GM18951 (cell line): ENCODE measurements around the gene TACO1.

ENCODE experiments used
- POLR2A ChIP-seq: IDR thresholded peaks from 4 replicates; pipeline ENCODE4 v1.6.1; 2011; ENCODE audit warnings: mild to moderate bottlenecking; ENCODE audit not compliant: insufficient read length, insufficient read depth; ENCODE audit errors: extremely low read depth
- in situ Hi-C: fragments of 300-500 bp; cut with MboI; formaldehyde crosslinking; loops from one replicate; pipeline ENCODE4 v1.12.0; 2022; ENCODE audit warnings: low sequenced_read_pairs, mixed read lengths, inconsistent platforms; ENCODE audit not compliant: unreplicated experiment

TACO1 gene

DNA sequence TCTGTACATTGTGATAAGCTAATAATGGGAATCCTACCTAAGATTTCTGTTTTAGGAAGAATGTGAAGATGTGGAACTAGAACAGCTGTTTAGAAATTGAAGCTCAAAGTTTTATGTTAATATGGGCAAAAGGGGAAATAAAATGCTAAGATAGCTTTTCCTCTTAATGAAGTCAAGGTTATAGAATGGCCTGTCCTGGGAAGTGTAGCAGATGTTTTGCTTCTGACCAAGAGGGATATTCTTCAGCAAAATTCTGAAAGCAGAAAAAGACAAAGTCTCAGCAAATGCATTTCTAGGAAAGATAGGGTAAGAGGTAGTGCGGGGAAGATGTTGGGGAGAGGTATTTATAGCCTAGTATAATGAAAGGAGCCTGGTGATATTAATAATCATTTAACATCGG, 34.6 kb downstream of the TACO1 start:
- in situ Hi-C loops = no loop called here
- no peak for TF ChIP-seq POLR2A

GRCh38 chr17:63635787-63636186, 35.1 kb downstream of the TACO1 start:
- in situ Hi-C loops = no loop called here
- no peak for TF ChIP-seq POLR2A

- in situ Hi-C loops = no loop called here
- TF ChIP-seq POLR2A = no peak
These were observed 38.4 kb downstream of the TACO1 start for GRCh38 chr17:63639125-63639524.

- no peak for TF ChIP-seq POLR2A
These were observed 39.3 kb downstream of the TACO1 start for GRCh38 chr17:63640038-63640437.

GRCh38 chr17:63641692-63642448, 41.2 kb downstream of the TACO1 start:
- in situ Hi-C loops = no loop called here
- TF ChIP-seq POLR2A = no peak

More at GRCh38 chr17:63640038-63640437, 39.3 kb downstream of the TACO1 start:
- in situ Hi-C loops = no loop called here

GRCh38 chr17:63644846-63645245, 44.2 kb downstream of the TACO1 start:
- in situ Hi-C loops = no loop called here
- no peak for TF ChIP-seq POLR2A

GRCh38 chr17:63645775-63646487, 45.2 kb downstream of the TACO1 start:
- TF ChIP-seq POLR2A = no peak
- in situ Hi-C loops = no loop called here

GRCh38 chr17:63646488-63646806, 45.8 kb downstream of the TACO1 start:
- TF ChIP-seq POLR2A = no peak
- in situ Hi-C loops = no loop called here

DNA sequence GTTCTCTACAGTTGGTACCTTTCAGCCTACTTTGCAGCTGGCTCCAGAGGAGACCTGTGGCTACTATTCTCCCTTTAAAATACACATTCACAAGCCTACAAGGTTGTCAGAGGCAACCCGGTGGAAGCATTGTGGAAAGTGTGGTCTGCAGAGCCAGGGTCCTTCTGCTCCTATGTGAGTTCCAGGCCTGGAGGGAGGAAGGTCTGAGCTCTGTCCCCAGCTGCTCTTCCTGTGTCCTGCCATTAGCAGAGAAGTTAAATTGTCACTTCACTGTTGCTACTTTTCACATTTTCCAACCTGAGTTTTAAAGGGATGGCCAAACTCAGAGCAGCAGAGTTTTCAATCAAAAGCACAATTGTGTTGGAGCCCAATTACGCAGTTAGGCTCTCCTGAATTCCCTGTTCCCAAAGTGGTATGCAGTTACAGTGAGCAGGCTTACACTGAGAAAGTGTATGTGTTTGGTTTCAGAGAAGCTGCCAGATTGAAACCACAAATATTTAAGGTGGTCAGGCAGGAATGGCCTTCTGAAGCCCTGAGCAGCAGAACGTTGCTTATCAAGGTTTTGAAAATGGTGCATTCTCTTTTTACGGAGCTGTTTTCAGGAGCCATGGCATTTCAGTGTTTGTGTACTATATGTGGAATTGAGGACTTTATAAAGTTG, 46.5 kb downstream of the TACO1 start:
- in situ Hi-C loops = no loop called here

DNA sequence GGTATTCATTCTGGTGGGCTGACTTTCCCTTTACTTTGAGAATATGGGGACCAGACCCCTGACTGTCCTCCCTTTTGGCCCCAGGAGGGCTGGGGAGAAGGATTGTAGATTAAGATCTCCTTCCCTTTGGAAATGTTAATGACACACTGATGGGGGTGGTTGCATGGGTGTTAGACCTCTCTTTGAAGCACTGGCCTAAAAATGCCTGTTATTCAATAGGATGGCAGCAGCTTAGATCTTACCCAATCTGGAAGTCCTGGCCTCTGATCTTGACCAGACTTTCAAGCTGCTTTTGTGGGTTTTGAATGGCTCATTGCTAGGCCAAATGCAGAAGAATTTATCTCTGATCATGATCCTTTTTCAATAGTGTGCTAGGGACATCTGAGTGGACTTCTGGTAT, 47.2 kb downstream of the TACO1 start:
- in situ Hi-C loops = no loop called here
- no peak for TF ChIP-seq POLR2A

More for the DNA sequence above, 46.5 kb downstream of the TACO1 start:
- TF ChIP-seq POLR2A = no peak

- TF ChIP-seq POLR2A = no peak
- in situ Hi-C loops = no loop called here
These were observed 49.1 kb downstream of the TACO1 start for GRCh38 chr17:63649813-63650212.

DNA sequence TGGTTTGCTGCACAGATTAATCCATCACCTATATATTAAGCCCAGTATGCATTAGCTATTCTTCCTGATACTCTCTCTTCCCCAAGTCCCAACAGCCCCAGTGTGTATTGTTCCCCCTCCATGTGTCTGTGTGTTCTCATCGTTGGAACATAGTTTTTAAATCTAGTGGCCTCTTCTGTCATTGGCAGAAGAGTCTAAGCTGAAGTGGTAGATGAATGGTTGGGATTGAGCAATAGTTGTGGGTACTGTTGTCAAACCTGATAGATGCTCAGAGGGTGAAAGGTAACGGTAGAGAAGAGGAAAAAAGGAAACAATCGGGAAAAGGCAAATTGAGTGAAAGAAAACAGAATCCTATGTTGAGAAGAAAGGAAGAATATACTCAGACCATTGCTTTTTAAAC, 51.4 kb downstream of the TACO1 start:
- in situ Hi-C loops = no loop called here
- no peak for TF ChIP-seq POLR2A

DNA sequence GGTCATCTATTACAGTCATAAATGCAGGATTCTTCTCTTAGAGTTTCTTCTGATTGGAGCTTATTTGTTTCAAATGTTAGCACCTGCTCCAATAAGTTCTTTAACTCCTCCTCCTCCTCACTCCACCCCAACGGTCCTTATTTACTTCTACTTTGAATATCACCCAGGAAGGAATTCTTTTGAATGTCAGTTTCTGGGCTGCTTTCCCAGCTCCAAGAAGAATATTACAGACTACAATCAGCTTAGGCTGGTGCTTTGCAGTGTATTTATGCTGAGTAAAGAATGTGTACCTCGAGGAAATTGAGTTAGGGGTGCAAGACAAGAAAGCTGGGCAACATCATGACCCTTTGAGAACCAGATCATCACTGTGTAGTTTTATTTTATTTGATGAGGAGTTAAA, 52.4 kb downstream of the TACO1 start:
- TF ChIP-seq POLR2A = no peak
- in situ Hi-C loops = no loop called here

DNA sequence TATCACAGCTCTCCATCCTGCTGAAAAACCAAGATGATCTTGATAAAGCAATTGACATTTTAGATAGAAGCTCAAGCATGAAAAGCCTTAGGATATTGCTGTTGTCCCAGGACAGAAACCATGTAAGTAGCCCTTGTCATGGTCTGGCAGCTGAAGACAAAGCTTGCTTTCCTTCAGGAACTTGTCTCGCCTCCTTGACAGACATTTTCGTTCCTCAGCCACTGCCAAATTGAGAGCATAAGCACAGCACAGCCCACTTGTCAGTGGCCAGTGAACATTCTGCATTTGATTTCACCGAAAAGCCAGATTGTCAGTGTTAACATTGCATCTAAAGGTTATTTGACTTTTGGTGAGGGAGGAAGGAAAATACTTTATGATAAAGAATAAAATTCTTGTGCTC, 57.1 kb downstream of the TACO1 start:
- in situ Hi-C loops = no loop called here
- TF ChIP-seq POLR2A = no peak
